SKM-1 treated with dmso at 0.1 percent for 144 hours (cell line): ENCODE measurements around the gene EEPD1.

ENCODE experiments used
- DNase-seq: peaks from one replicate; lab custom pipeline; 2025; ENCODE audit not compliant: unreplicated experiment; lab: John Stamatoyannopoulos, UW

The EEPD1 gene

DNA sequence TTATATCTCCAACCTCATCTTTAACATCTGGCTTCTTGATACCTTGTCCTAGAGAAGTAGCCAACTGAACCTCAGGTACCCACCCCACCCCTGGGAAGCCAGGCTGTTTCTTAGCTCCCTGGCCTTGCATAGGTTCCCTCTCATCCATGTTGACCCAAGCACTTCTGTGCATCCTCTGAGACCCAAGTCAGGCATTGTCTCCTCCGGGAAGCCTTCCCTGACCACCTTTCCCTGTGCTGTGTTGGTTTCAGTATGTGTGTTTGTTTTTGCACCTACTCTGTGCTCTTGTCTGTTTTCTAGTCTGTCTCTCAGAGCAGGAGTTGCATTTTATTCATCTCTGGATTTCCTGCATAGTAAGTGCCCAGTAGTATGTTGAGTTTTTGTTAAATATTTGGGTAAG is 143.2 kb downstream of the EEPD1 start:
- DNase-seq = no peak

GRCh38 chr7:36297364-36298009 is 144.4 kb downstream of the EEPD1 start:
- no peak for DNase-seq

DNA sequence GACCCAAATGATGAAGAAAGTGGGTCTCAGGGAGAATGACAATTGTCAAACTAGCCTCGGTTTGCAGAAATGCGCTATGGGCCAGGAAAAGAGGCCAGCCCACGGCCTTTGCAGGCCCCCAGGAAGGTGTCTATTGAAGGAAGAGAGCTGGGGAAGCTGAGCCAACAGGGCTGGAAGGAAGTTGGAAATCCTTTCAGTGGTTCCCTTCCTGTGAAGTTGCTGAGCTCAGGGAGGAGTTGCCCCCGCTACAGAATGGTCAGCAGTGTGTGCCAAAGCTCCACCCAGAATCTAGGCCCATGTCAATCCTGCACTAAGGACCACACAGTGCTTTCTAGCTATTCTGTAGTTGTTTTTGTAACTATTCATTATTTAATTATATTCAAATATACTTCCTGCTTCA is 145.1 kb downstream of the EEPD1 start:
- no peak for DNase-seq

- DNase-seq = no peak
Measured at GRCh38 chr7:36299223-36299774, 146.2 kb downstream of the EEPD1 start.

- DNase-seq = no peak
Measured at GRCh38 chr7:36299823-36300341, 146.8 kb downstream of the EEPD1 start.

- no peak for DNase-seq
Measured at GRCh38 chr7:36300696-36301350, 147.8 kb downstream of the EEPD1 start.

DNA sequence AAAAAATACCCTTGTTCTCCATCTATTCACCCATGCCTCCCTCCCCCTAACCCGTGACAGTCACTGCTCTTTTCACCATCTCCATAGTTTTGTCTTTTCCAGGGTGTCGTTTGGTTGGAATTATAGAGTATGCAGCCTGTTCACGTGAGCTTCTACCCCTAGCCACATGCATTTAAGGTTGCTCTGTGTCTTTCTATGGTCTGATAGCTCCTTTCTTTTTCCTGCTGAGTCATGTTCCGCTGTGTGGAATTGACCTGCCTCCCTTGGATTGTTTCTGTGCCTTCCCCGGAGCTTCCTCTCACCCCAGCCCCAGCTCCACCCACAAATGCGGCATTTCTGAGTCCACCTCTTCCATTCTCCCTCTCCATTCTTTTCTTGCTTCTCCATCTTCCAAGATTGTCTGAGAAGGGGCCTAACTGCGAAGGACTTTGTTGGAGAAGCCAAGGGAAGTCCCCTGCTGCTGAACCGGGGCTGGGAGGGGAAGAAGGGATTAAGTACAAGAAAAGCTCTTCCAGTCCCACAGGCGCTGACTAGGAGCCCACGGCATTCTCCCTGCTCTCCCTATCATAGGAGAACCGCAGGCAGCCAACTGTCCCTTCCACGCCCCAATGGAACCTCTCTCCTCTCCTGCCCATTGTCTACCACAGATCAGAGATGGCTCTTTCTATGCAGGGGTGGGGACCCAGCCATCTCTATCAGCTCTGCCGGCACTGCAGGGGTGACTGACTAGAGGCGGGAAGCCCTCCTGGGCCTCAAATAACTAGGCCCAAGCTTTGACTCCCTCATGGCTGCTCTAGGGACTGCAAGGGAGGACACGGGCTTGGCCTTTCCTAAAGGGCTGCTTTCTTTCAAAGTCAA is 149.1 kb downstream of the EEPD1 start:
- DNase-seq = no peak

GRCh38 chr7:36303202-36304098 is 150.4 kb downstream of the EEPD1 start:
- DNase-seq = no peak

DNA sequence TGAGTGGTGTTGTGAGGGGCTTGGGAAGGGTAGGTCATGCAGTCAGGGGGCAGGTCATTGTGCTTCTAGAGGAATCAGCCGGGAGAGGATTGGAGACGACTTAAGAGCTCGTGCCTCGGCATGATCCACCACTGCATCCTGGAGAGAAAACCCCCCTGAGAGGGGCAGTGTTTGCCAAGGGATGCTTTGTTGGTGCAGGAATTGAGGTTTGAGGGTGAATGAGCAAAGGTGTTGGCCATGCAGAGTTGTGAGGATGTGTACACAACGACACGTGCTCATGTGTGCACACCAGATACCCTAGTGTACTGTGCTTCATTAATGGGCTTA is 151.0 kb downstream of the EEPD1 start:
- no peak for DNase-seq

DNA sequence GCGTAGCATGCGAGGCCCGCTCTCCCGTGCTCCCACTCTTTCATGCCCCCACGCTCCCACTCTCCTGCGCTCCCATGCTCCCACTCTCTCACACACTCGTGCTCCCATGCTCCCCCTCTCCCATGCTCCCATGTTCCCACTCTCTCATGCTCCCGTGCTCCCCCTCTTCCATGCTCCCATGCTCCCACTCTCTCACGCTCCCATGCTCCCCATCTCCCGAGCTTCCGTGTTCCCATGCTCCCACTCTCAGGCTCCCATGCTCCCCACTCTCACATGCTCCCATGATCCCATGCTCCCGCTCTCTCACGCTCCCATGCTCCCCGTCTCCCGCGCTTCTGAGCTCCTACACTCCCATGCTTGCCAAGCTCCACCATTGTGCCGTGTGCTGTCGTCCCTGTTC is 152.2 kb downstream of the EEPD1 start:
- DNase-seq = no peak

DNA sequence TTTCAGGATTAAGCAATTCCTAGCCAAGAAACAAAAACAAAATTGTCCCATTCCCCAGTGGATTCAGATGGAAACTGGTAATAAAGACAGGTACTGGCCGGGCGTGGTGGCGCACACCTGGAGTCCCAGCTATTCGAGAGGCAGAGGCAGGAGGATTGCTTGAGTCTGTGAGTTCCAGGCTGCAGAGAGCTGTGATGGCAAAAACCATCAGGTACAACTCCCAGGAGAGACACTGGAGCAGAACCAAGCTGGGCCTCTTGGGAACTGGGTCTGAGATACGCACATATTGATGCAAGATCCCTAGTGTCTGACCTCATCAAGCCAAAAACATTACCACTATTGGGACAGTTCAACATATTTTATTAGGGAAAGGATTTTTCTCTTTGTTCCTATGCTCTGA is 152.6 kb downstream of the EEPD1 start:
- DNase-seq = no peak

DNA sequence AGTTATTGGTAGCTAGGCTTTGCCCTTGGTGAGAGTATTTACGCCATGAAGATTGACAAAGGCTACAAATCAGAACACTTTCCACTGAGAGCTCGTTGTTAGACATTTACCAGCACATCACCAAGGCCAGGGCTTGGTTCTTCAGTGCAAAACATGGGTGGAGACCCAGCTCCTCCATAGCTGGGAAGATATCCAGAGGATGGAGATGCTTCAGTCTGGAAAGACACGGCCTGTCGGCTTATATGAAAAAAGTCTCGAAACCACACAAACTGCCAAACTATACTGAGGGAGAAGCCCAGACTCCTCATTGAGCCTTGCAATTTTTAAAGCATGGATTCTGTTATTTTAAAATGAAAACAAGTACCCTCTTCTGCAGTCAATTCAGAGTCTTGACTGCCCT is 153.2 kb downstream of the EEPD1 start:
- no peak for DNase-seq

GRCh38 chr7:36306722-36307121 is 153.7 kb downstream of the EEPD1 start:
- DNase-seq = no peak

GRCh38 chr7:36308031-36308430 is 155.0 kb downstream of the EEPD1 start:
- no peak for DNase-seq

DNA sequence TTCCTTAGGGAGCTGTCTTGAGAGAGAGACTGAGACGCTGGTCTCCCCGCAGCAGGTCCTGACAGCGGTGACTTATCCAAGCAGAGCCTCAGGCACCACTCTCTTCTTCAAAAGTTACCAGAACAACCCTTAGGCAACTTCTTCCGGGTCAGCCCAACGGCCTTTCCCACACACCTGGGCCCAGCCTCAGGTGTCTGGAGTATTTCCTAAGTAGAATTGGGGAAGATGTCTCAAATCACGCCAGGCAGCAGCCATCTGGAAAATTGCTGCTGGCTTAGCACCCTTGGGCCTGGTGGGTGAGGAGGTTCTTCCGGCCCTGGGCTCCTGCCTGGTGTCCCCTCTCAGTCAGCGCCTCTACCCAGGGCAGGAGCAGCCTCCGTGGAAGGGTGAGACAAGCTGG is 156.2 kb downstream of the EEPD1 start:
- DNase-seq = no peak

DNA sequence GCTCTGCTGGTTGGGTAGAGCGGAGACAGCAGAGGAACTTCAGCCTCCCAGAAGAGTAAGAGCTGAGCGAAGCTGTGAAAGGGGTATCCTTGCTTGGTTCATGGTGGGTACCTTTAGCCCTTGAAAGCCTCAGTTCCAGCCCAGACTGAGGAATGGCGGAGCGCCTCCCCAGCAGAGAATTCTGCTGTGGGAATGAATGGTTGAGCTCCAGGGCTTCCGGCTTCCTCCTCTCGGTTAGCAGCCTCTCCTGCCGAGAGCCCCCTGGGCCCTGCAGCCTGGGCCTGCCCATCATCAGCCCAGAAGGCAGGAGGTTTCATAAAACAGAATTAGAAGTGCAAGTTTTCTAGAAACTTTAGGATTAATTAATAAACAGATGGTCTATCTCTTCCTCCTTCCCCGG is 156.7 kb downstream of the EEPD1 start:
- no peak for DNase-seq

- DNase-seq = no peak
Measured at GRCh38 chr7:36310897-36311296, 157.8 kb downstream of the EEPD1 start.

- no peak for DNase-seq
Measured at GRCh38 chr7:36311539-36311938, 158.5 kb downstream of the EEPD1 start.

GRCh38 chr7:36312064-36312914 is 159.2 kb downstream of the EEPD1 start:
- no peak for DNase-seq

GRCh38 chr7:36312915-36313334 is 159.9 kb downstream of the EEPD1 start:
- no peak for DNase-seq
